Activated T-cell treated with anti-CD3 and anti-CD28 coated beads, Interleukin-2, amount 50 U/mL, for 72 hours (primary cell): Measurements from ENCODE around the gene CEP295NL. TPM values are rescaled to one million over a fixed set of nuclear protein-coding genes. Genes with fewer than 3 reads are reported as not detected.
"Not testable (repeated sequence)": the region's sequence is repeated elsewhere in the genome, so short reads cannot be mapped to it uniquely, and the experiment has no call there.

Experiments used
- ATAC-seq, 2 donors: fragments of 150-1000 bp; cut with Tn5 transposase; replicated peaks in 1 of 2; 2 replicates each; pipeline ENCODE4 v1.10.0; 2021; ENCODE audit warnings: moderate library complexity in 2 of 2, mild to moderate bottlenecking in 1 of 2
- DNase-seq, 2 donors: peaks; one replicate each; pipeline ENCODE4 v3.0.0; 2021 to 2022; ENCODE audit warnings: mixed read lengths in 1 of 2
- H3K27ac Mint-ChIP-seq: one replicate; pipeline ENCODE4 v1.8.0; 2022; ENCODE audit warnings: mild to moderate bottlenecking, moderate library complexity, mixed read lengths
- H3K27me3 Mint-ChIP-seq: one replicate; pipeline ENCODE4 v1.8.0; 2022; ENCODE audit warnings: low read depth, mixed read lengths
- H3K36me3 Mint-ChIP-seq, 2 donors: one replicate each; pipeline ENCODE4 v1.8.0; 2022; ENCODE audit warnings: mixed read lengths in 2 of 2, mild to moderate bottlenecking in 1 of 2; ENCODE audit not compliant: insufficient read depth in 2 of 2
- H3K4me1 Mint-ChIP-seq: one replicate; pipeline ENCODE4 v1.8.0; 2022; ENCODE audit warnings: low read depth, mixed read lengths
- H3K4me3 Mint-ChIP-seq, 2 donors: one replicate each; pipeline ENCODE4 v1.8.0; 2022; ENCODE audit warnings: mild to moderate bottlenecking in 2 of 2, mixed read lengths in 2 of 2, moderate library complexity in 2 of 2
- H3K9me3 Mint-ChIP-seq, 2 donors: one replicate each; pipeline ENCODE4 v1.8.0; 2022; ENCODE audit warnings: mixed read lengths in 2 of 2
- total RNA-seq, 2 donors: library from RNA; stranded (reverse); gene quantifications; one replicate each; pipeline ENCODE4 v1.2.3, GENCODE V29; 2022

Gene CEP295NL
- total RNA-seq, 2 donors from 2014 or later: 0.12 to 0.19 TPM

GRCh38 chr17:78872486-78872885, 30.5 kb downstream of the CEP295NL start:
- H3K36me3 Mint-ChIP-seq: peaks cover 0 to 1% of the 10 kb centered on the region in 2 donors
- no peak overlapping the region for H3K27ac Mint-ChIP-seq
- no peak for ATAC-seq

GRCh38 chr17:78870621-78871020, 32.4 kb downstream of the CEP295NL start:
- H3K4me1 Mint-ChIP-seq: peaks cover 2% of the 10 kb centered on the region
- peaks cover 0 to 1% of the 10 kb centered on the region in 2 donors for H3K36me3 Mint-ChIP-seq
- DNase-seq (no peak), ATAC-seq (no peak)
- H3K9me3 Mint-ChIP-seq: no peaks in the 10 kb centered on the region
- no peak overlapping the region for H3K27ac Mint-ChIP-seq
- H3K27me3 Mint-ChIP-seq: no peaks in the 10 kb centered on the region
- no peak overlapping the region for H3K4me3 Mint-ChIP-seq

More at GRCh38 chr17:78872486-78872885, 30.5 kb downstream of the CEP295NL start:
- Mint-ChIP-seq H3K9me3 (no peaks in the 10 kb centered on the region), H3K27me3 (peaks cover 6% of the 10 kb centered on the region), H3K4me1 (peaks cover 9% of the 10 kb centered on the region), H3K4me3 (no peak overlapping the region)
- no peak for DNase-seq

- ATAC-seq (no peak), DNase-seq (no peak)
- no peaks in the 10 kb centered on the region for H3K9me3 Mint-ChIP-seq
- H3K36me3 Mint-ChIP-seq: peaks cover 0 to 1% of the 10 kb centered on the region in 2 donors
- no peak overlapping the region for H3K27ac Mint-ChIP-seq
- H3K4me1 Mint-ChIP-seq: no peaks in the 10 kb centered on the region
- H3K4me3 Mint-ChIP-seq: no peak overlapping the region
- no peaks in the 10 kb centered on the region for H3K27me3 Mint-ChIP-seq
Measured at GRCh38 chr17:78868391-78868790, 34.6 kb downstream of the CEP295NL start.

GRCh38 chr17:78867046-78867445, 36.0 kb downstream of the CEP295NL start:
- not testable (repeated sequence) for H3K27me3 Mint-ChIP-seq, H3K4me3 Mint-ChIP-seq, DNase-seq, H3K4me1 Mint-ChIP-seq, H3K36me3 Mint-ChIP-seq, H3K27ac Mint-ChIP-seq, H3K9me3 Mint-ChIP-seq, ATAC-seq

- no peak overlapping the region for H3K4me3 Mint-ChIP-seq
- DNase-seq (peak; percentile 65 to 75), ATAC-seq (peak; percentile 56 to 60)
- H3K27ac Mint-ChIP-seq: no peak overlapping the region
- no peaks in the 10 kb centered on the region for H3K27me3 Mint-ChIP-seq
- no peaks in the 10 kb centered on the region for H3K36me3 Mint-ChIP-seq
- H3K9me3 Mint-ChIP-seq: no peaks in the 10 kb centered on the region
- no peaks in the 10 kb centered on the region for H3K4me1 Mint-ChIP-seq
Measured at GRCh38 chr17:78865682-78866390, 37.2 kb downstream of the CEP295NL start.

GRCh38 chr17:78864117-78864516, 38.9 kb downstream of the CEP295NL start:
- Mint-ChIP-seq H3K9me3 (no peaks in the 10 kb centered on the region), H3K27me3 (no peaks in the 10 kb centered on the region), H3K27ac (no peak overlapping the region), H3K36me3 (no peaks in the 10 kb centered on the region), H3K4me1 (no peaks in the 10 kb centered on the region), H3K4me3 (no peak overlapping the region)
- DNase-seq (no peak), ATAC-seq (no peak)

GRCh38 chr17:78862073-78863023, 40.7 kb downstream of the CEP295NL start:
- H3K36me3 Mint-ChIP-seq: no peaks in the 10 kb centered on the region
- no peaks in the 10 kb centered on the region for H3K9me3 Mint-ChIP-seq
- H3K27me3 Mint-ChIP-seq: no peaks in the 10 kb centered on the region
- DNase-seq (no peak), ATAC-seq (no peak)
- no peak overlapping the region for H3K27ac Mint-ChIP-seq
- no peaks in the 10 kb centered on the region for H3K4me1 Mint-ChIP-seq
- H3K4me3 Mint-ChIP-seq: no peak overlapping the region

GRCh38 chr17:78861229-78861628, 41.8 kb downstream of the CEP295NL start:
- H3K27me3 Mint-ChIP-seq: no peaks in the 10 kb centered on the region
- DNase-seq: no peak
- H3K27ac Mint-ChIP-seq: no peak overlapping the region
- no peak overlapping the region for H3K4me3 Mint-ChIP-seq
- H3K36me3 Mint-ChIP-seq: no peaks in the 10 kb centered on the region
- no peaks in the 10 kb centered on the region for H3K4me1 Mint-ChIP-seq
- H3K9me3 Mint-ChIP-seq: no peaks in the 10 kb centered on the region
- ATAC-seq: no peak

- H3K9me3 Mint-ChIP-seq: no peaks in the 10 kb centered on the region
- H3K27me3 Mint-ChIP-seq: no peaks in the 10 kb centered on the region
- DNase-seq: no peak
- no peak overlapping the region for H3K4me3 Mint-ChIP-seq
- ATAC-seq: no peak
- H3K27ac Mint-ChIP-seq: no peak overlapping the region
- no peaks in the 10 kb centered on the region for H3K4me1 Mint-ChIP-seq
- no peaks in the 10 kb centered on the region for H3K36me3 Mint-ChIP-seq
Measured at GRCh38 chr17:78859051-78859450, 44.0 kb downstream of the CEP295NL start.

GRCh38 chr17:78857266-78857665, 45.7 kb downstream of the CEP295NL start:
- Mint-ChIP-seq H3K27me3 (no peaks in the 10 kb centered on the region), H3K9me3 (no peaks in the 10 kb centered on the region), H3K36me3 (no peaks in the 10 kb centered on the region), H3K4me3 (no peak overlapping the region), H3K4me1 (no peaks in the 10 kb centered on the region), H3K27ac (no peak overlapping the region)
- DNase-seq (no peak), ATAC-seq (no peak)

- H3K4me3 Mint-ChIP-seq: no peak overlapping the region
- H3K27ac Mint-ChIP-seq: no peak overlapping the region
- no peaks in the 10 kb centered on the region for H3K4me1 Mint-ChIP-seq
- no peaks in the 10 kb centered on the region for H3K27me3 Mint-ChIP-seq
- DNase-seq (no peak), ATAC-seq (no peak)
- no peaks in the 10 kb centered on the region for H3K36me3 Mint-ChIP-seq
- H3K9me3 Mint-ChIP-seq: no peaks in the 10 kb centered on the region
Measured at GRCh38 chr17:78855561-78856165, 47.3 kb downstream of the CEP295NL start.

GRCh38 chr17:78854508-78854907, 48.5 kb downstream of the CEP295NL start:
- H3K9me3 Mint-ChIP-seq: no peaks in the 10 kb centered on the region
- no peaks in the 10 kb centered on the region for H3K4me1 Mint-ChIP-seq
- DNase-seq (no peak), ATAC-seq (no peak)
- H3K4me3 Mint-ChIP-seq: no peak overlapping the region
- H3K27ac Mint-ChIP-seq: no peak overlapping the region
- no peaks in the 10 kb centered on the region for H3K36me3 Mint-ChIP-seq
- H3K27me3 Mint-ChIP-seq: no peaks in the 10 kb centered on the region

GRCh38 chr17:78853926-78854394, 49.0 kb downstream of the CEP295NL start:
- Mint-ChIP-seq H3K27me3 (no peaks in the 10 kb centered on the region), H3K9me3 (no peaks in the 10 kb centered on the region), H3K4me3 (no peak overlapping the region), H3K36me3 (no peaks in the 10 kb centered on the region), H3K27ac (no peak overlapping the region), H3K4me1 (no peaks in the 10 kb centered on the region)
- no peak for ATAC-seq
- DNase-seq: no peak
